ENCODE results near the gene TMEM217. TPM values are rescaled to one million over a fixed set of nuclear protein-coding genes. Genes with fewer than 3 reads are reported as not detected.

The TMEM217 gene
- polyA plus RNA-seq, 2 donors = 2.6 to 5.4 TPM

DNA sequence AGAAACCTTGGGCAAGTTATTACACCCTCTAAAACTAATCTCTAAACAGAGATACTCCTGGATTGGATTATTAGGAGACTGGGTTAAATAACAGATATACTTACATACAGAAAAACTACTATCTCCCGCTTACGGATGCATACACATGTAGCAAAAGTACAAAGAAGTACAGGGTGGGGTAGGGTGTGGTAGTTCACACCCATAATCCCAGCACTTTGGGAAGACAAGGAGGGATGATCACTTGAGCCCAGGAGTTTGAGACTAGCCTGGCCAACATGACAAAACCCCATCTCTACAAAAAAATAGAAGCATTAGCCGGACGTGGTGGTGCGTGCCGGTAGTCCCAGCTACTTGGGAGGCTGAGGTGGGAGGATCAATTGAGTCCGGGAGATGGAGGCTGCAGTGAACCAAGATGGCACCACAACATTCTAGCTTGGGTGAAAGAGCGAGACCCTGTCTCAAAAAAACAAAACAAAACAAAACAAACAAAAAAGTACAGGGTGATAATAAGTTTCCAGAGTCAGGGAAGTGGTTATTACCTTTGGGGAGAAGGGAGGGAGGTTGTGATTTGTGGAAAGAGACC, 79.9 kb downstream of the TMEM217 start:
- Histone ChIP-seq H3K9me3 (ENCODE audit: control insufficient read depth in 2 of 2, insufficient read depth in 1 of 2, low read depth in 1 of 2, low read length in 1 of 2) (no peaks in the 10 kb centered on the region), H3K36me3 (ENCODE audit: control insufficient read depth in 2 of 2, insufficient read depth in 2 of 2, low read length in 1 of 2) (peaks cover 11 to 19% of the 10 kb centered on the region in 2 donors), H3K27ac (ENCODE audit: low read depth in 2 of 2, low read length in 1 of 2) (peak overlapping the region in 1 of 2 donors; percentile 33), H3K4me3 (ENCODE audit: low read depth in 1 of 2, low read length in 2 of 2) (no peak overlapping the region), H3K27me3 (ENCODE audit: control insufficient read depth in 1 of 2, insufficient read depth in 2 of 2, low read length in 2 of 2) (no peaks in the 10 kb centered on the region), H3K4me1 (ENCODE audit: control insufficient read depth in 2 of 2, insufficient read depth in 2 of 2, low read length in 1 of 2) (no peaks in the 10 kb centered on the region)
- WGBS, 2 donors = 82 to 87% methylated on average over 8 of the region's 8 CpGs

GRCh38 chr6:37177077-37177934, 80.6 kb downstream of the TMEM217 start:
- peaks cover 16 to 21% of the 10 kb centered on the region in 2 donors for H3K36me3 ChIP-seq (ENCODE audit: control insufficient read depth in 2 of 2, insufficient read depth in 2 of 2, low read length in 1 of 2)
- H3K27ac ChIP-seq (ENCODE audit: low read depth in 2 of 2, low read length in 1 of 2) = peak overlapping the region in 1 of 2 donors; percentile 40
- H3K9me3 ChIP-seq (ENCODE audit: control insufficient read depth in 2 of 2, insufficient read depth in 1 of 2, low read depth in 1 of 2, low read length in 1 of 2) = no peaks in the 10 kb centered on the region
- H3K27me3 ChIP-seq (ENCODE audit: control insufficient read depth in 1 of 2, insufficient read depth in 2 of 2, low read length in 2 of 2) = no peaks in the 10 kb centered on the region
- no peak overlapping the region for H3K4me3 ChIP-seq (ENCODE audit: low read depth in 1 of 2, low read length in 2 of 2)
- H3K4me1 ChIP-seq (ENCODE audit: control insufficient read depth in 2 of 2, insufficient read depth in 2 of 2, low read length in 1 of 2) = no peaks in the 10 kb centered on the region
- WGBS, 2 donors = 55 to 56% methylated on average over 10 of the region's 10 CpGs

GRCh38 chr6:37176268-37177076, 81.5 kb downstream of the TMEM217 start:
- WGBS, 2 donors = 90 to 91% methylated on average over 15 of the region's 15 CpGs
- Histone ChIP-seq H3K27me3 (ENCODE audit: control insufficient read depth in 1 of 2, insufficient read depth in 2 of 2, low read length in 2 of 2) (no peaks in the 10 kb centered on the region), H3K36me3 (ENCODE audit: control insufficient read depth in 2 of 2, insufficient read depth in 2 of 2, low read length in 1 of 2) (peaks cover 16 to 21% of the 10 kb centered on the region in 2 donors), H3K27ac (ENCODE audit: low read depth in 2 of 2, low read length in 1 of 2) (peak overlapping the region in 1 of 2 donors; percentile 0), H3K4me3 (ENCODE audit: low read depth in 1 of 2, low read length in 2 of 2) (no peak overlapping the region), H3K9me3 (ENCODE audit: control insufficient read depth in 2 of 2, insufficient read depth in 1 of 2, low read depth in 1 of 2, low read length in 1 of 2) (no peaks in the 10 kb centered on the region), H3K4me1 (ENCODE audit: control insufficient read depth in 2 of 2, insufficient read depth in 2 of 2, low read length in 1 of 2) (no peaks in the 10 kb centered on the region)

DNA sequence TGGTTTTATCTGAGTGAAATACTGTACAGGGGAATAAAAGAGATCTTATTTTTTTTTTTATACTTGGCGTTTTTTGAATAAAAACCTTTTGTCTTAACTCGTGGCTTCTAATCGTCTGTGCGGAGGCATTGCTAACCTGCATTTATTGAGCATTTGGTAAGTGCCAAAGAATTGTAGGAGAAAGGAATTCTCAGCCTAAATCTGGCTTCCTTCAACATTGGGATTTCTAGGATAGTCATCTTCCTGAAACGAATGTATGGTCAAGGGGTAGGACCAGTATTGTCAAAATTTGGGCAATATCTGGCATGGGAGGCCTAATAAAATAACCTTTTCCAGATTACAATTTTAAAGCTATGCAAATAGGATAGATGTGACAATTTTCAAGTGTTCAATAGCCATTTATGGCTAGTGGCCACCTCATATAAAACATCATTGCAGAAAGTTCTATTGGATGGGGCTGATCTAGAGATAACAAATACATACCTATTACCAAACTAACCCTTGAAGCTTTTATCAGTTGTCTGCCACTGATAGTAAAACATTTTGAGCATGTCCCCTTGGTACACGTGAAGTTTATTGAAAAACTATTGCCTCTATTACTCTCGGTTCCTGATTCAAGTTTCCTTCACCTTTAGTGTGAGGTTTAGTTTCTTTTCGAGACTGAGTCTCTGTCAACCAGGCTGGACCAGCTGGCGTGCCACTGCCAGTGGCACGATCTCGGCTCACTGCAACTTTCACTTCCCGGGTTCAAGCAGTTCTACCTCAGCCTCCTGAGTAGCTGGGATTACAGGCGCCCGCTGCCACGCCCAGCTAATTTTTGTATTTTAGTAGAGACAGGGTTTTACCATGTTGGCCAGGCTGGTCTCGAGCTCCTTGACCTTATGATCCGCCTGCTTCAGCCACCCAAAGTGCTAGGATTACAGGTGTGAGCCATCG, 82.3 kb downstream of the TMEM217 start:
- Histone ChIP-seq H3K4me1 (ENCODE audit: control insufficient read depth in 2 of 2, insufficient read depth in 2 of 2, low read length in 1 of 2) (no peaks in the 10 kb centered on the region), H3K9me3 (ENCODE audit: control insufficient read depth in 2 of 2, insufficient read depth in 1 of 2, low read depth in 1 of 2, low read length in 1 of 2) (no peaks in the 10 kb centered on the region), H3K27ac (ENCODE audit: low read depth in 2 of 2, low read length in 1 of 2) (peak overlapping the region in 1 of 2 donors; percentile 53), H3K4me3 (ENCODE audit: low read depth in 1 of 2, low read length in 2 of 2) (peak overlapping the region in 1 of 2 donors; percentile 93), H3K27me3 (ENCODE audit: control insufficient read depth in 1 of 2, insufficient read depth in 2 of 2, low read length in 2 of 2) (no peaks in the 10 kb centered on the region), H3K36me3 (ENCODE audit: control insufficient read depth in 2 of 2, insufficient read depth in 2 of 2, low read length in 1 of 2) (peaks cover 20 to 21% of the 10 kb centered on the region in 2 donors)
- 78 to 82% methylated on average over 18 of the region's 18 CpGs for WGBS, 2 donors

DNA sequence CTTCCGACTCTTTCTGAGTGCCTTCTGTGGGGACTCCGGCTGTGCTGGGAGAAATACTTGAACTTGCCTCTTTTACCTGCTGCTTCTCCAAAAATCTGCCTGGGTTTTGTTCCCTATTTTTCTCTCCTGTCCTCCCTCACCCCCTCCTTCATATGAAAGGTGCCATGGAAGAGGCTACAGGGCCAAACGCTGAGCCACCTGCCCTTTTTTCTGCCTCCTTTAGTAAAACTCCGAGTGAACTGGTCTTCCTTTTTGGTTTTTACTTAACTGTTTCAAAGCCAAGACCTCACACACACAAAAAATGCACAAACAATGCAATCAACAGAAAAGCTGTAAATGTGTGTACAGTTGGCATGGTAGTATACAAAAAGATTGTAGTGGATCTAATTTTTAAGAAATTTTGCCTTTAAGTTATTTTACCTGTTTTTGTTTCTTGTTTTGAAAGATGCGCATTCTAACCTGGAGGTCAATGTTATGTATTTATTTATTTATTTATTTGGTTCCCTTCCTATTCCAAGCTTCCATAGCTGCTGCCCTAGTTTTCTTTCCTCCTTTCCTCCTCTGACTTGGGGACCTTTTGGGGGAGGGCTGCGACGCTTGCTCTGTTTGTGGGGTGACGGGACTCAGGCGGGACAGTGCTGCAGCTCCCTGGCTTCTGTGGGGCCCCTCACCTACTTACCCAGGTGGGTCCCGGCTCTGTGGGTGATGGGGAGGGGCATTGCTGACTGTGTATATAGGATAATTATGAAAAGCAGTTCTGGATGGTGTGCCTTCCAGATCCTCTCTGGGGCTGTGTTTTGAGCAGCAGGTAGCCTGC, 83.2 kb downstream of the TMEM217 start:
- Histone ChIP-seq H3K27ac (ENCODE audit: low read depth in 2 of 2, low read length in 1 of 2) (peak overlapping the region; percentile 6 to 57), H3K4me3 (ENCODE audit: low read depth in 1 of 2, low read length in 2 of 2) (peak overlapping the region; percentile 13 to 93), H3K9me3 (ENCODE audit: control insufficient read depth in 2 of 2, insufficient read depth in 1 of 2, low read depth in 1 of 2, low read length in 1 of 2) (no peaks in the 10 kb centered on the region), H3K27me3 (ENCODE audit: control insufficient read depth in 1 of 2, insufficient read depth in 2 of 2, low read length in 2 of 2) (no peaks in the 10 kb centered on the region), H3K4me1 (ENCODE audit: control insufficient read depth in 2 of 2, insufficient read depth in 2 of 2, low read length in 1 of 2) (no peaks in the 10 kb centered on the region), H3K36me3 (ENCODE audit: control insufficient read depth in 2 of 2, insufficient read depth in 2 of 2, low read length in 1 of 2) (peaks cover 20 to 21% of the 10 kb centered on the region in 2 donors)
- 75 to 82% methylated on average over 10 of the region's 10 CpGs for WGBS, 2 donors

DNA sequence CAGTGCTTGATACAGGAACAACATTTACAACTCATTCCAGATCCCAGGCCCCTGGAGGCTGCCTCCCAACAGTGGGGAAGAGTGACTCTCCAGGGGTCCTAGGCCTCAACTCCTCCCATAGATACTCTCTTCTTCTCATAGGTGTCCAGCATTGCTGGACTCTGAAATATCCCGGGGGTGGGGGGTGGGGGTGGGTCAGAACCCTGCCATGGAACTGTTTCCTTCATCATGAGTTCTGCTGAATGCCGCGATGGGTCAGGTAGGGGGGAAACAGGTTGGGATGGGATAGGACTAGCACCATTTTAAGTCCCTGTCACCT, 83.8 kb downstream of the TMEM217 start:
- WGBS, 2 donors = 83% methylated on average over 3 of the region's 3 CpGs
- H3K27me3 ChIP-seq (ENCODE audit: control insufficient read depth in 1 of 2, insufficient read depth in 2 of 2, low read length in 2 of 2) = no peaks in the 10 kb centered on the region
- no peaks in the 10 kb centered on the region for H3K9me3 ChIP-seq (ENCODE audit: control insufficient read depth in 2 of 2, insufficient read depth in 1 of 2, low read depth in 1 of 2, low read length in 1 of 2)
- H3K27ac ChIP-seq (ENCODE audit: low read depth in 2 of 2, low read length in 1 of 2) = peak overlapping the region; percentile 6 to 76
- peak overlapping the region; percentile 13 to 93 for H3K4me3 ChIP-seq (ENCODE audit: low read depth in 1 of 2, low read length in 2 of 2)
- peaks cover 20 to 21% of the 10 kb centered on the region in 2 donors for H3K36me3 ChIP-seq (ENCODE audit: control insufficient read depth in 2 of 2, insufficient read depth in 2 of 2, low read length in 1 of 2)
- no peaks in the 10 kb centered on the region for H3K4me1 ChIP-seq (ENCODE audit: control insufficient read depth in 2 of 2, insufficient read depth in 2 of 2, low read length in 1 of 2)

GRCh38 chr6:37173493-37174195, 84.3 kb downstream of the TMEM217 start:
- Histone ChIP-seq H3K9me3 (ENCODE audit: control insufficient read depth in 2 of 2, insufficient read depth in 1 of 2, low read depth in 1 of 2, low read length in 1 of 2) (no peaks in the 10 kb centered on the region), H3K27me3 (ENCODE audit: control insufficient read depth in 1 of 2, insufficient read depth in 2 of 2, low read length in 2 of 2) (no peaks in the 10 kb centered on the region), H3K27ac (ENCODE audit: low read depth in 2 of 2, low read length in 1 of 2) (peak overlapping the region; percentile 8 to 76), H3K4me3 (ENCODE audit: low read depth in 1 of 2, low read length in 2 of 2) (peak overlapping the region; percentile 13 to 93), H3K36me3 (ENCODE audit: control insufficient read depth in 2 of 2, insufficient read depth in 2 of 2, low read length in 1 of 2) (peaks cover 20 to 21% of the 10 kb centered on the region in 2 donors), H3K4me1 (ENCODE audit: control insufficient read depth in 2 of 2, insufficient read depth in 2 of 2, low read length in 1 of 2) (no peaks in the 10 kb centered on the region)
- 69% methylated on average over 9 of the region's 9 CpGs for WGBS, 2 donors

DNA sequence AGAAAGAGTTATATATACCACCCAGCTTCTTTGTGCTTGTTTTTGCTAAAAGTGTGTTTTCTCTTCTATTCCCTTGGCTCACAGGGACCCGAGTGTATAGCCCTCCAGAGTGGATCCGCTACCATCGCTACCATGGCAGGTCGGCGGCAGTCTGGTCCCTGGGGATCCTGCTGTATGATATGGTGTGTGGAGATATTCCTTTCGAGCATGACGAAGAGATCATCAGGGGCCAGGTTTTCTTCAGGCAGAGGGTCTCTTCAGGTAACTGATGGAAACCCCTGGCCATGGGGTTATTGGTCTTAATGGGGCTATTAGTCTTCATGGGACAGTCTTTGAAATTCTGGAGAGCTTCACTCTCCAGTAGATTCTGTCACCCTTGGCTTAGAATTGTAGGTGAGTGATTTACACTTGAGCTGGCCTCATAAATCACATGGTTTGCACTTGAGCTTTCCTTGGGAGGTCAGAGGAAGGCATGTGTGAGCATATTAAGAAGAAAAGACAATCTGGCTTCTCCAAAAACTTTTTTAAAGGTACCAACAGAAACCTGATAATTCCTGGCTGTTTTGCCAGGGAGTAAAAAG, 84.9 kb downstream of the TMEM217 start:
- no peaks in the 10 kb centered on the region for H3K27me3 ChIP-seq (ENCODE audit: control insufficient read depth in 1 of 2, insufficient read depth in 2 of 2, low read length in 2 of 2)
- H3K9me3 ChIP-seq (ENCODE audit: control insufficient read depth in 2 of 2, insufficient read depth in 1 of 2, low read depth in 1 of 2, low read length in 1 of 2) = no peaks in the 10 kb centered on the region
- H3K36me3 ChIP-seq (ENCODE audit: control insufficient read depth in 2 of 2, insufficient read depth in 2 of 2, low read length in 1 of 2) = peaks cover 20 to 21% of the 10 kb centered on the region in 2 donors
- no peaks in the 10 kb centered on the region for H3K4me1 ChIP-seq (ENCODE audit: control insufficient read depth in 2 of 2, insufficient read depth in 2 of 2, low read length in 1 of 2)
- 85 to 91% methylated on average over 7 of the region's 7 CpGs for WGBS, 2 donors
- peak overlapping the region; percentile 8 to 98 for H3K27ac ChIP-seq (ENCODE audit: low read depth in 2 of 2, low read length in 1 of 2)
- H3K4me3 ChIP-seq (ENCODE audit: low read depth in 1 of 2, low read length in 2 of 2) = peak overlapping the region; percentile 44 to 93
